Astrocyte (in vitro differentiated cells and primary cell): ENCODE measurements around the gene MBLAC1.

Source experiments
- EZH2 ChIP-seq: IDR thresholded peaks from 2 replicates; pipeline ENCODE4 v1.6.1; 2012; ENCODE audit warnings: mild to moderate bottlenecking, low read length, inconsistent platforms; ENCODE audit not compliant: insufficient read depth
- TF ChIP-seq, protein P1 (sequence below): IDR thresholded peaks from 2 replicates; pipeline ENCODE4 v1.5.1; 2011; ENCODE audit warnings: low read depth, mild to moderate bottlenecking, inconsistent platforms, low read length, moderate library complexity; ENCODE audit not compliant: insufficient read depth

DNA sequence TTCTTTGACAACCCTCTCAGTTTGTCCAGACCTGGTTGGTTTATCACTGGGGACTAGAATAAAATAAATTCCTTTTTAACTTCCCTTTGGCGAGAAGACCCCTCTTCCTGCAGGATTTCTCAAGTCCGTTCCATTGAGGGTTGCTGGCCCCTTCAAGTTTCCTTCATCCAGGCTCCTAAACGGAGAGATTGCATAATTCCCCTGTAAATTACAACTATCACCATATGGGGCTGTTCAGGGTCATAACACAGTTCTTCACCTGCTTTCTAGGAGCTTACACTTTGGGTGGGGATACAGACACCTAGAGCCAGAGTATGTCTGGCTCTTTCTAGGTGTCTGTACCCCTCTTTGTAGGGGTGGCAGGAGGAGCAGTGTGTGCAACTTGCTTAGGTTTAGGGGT lies 41.3 kb upstream of the MBLAC1 start:
- TF ChIP-seq, protein P1, sequence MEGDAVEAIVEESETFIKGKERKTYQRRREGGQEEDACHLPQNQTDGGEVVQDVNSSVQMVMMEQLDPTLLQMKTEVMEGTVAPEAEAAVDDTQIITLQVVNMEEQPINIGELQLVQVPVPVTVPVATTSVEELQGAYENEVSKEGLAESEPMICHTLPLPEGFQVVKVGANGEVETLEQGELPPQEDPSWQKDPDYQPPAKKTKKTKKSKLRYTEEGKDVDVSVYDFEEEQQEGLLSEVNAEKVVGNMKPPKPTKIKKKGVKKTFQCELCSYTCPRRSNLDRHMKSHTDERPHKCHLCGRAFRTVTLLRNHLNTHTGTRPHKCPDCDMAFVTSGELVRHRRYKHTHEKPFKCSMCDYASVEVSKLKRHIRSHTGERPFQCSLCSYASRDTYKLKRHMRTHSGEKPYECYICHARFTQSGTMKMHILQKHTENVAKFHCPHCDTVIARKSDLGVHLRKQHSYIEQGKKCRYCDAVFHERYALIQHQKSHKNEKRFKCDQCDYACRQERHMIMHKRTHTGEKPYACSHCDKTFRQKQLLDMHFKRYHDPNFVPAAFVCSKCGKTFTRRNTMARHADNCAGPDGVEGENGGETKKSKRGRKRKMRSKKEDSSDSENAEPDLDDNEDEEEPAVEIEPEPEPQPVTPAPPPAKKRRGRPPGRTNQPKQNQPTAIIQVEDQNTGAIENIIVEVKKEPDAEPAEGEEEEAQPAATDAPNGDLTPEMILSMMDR = no peak
- TF ChIP-seq EZH2 = no peak
